Suprapubic skin (tissue), 4 donors: ENCODE measurements around the gene RBP2. TPM values are rescaled to one million over a fixed set of nuclear protein-coding genes. Genes with fewer than 3 reads are reported as not detected.
A peak's percentile ranks its signal among the peaks of the same experiment; 100 is the strongest.

ENCODE experiments used
- DNase-seq, 2 donors: peaks; one replicate each; pipeline ENCODE4 v3.0.0-alpha.2; 2019; ENCODE audit warnings: low spot score in 2 of 2
- H3K27ac ChIP-seq: fragments of 200-600 bp; sonication (generic); one replicate; pipeline ENCODE4 v1.5.1; 2019
- H3K27me3 ChIP-seq: fragments of 200-600 bp; sonication (generic); one replicate; pipeline ENCODE4 v1.5.1; 2019
- H3K36me3 ChIP-seq: fragments of 200-600 bp; sonication (generic); one replicate; pipeline ENCODE4 v1.5.1; 2019
- H3K4me1 ChIP-seq: fragments of 200-600 bp; sonication (generic); one replicate; pipeline ENCODE4 v1.5.1; 2019
- H3K4me3 ChIP-seq: fragments of 200-600 bp; sonication (generic); one replicate; pipeline ENCODE4 v1.5.1; 2019; ENCODE audit warnings: mild to moderate bottlenecking
- H3K9me3 ChIP-seq: fragments of 200-600 bp; sonication (generic); one replicate; pipeline ENCODE4 v1.5.1; 2019
- EP300 ChIP-seq: sonication (generic); formaldehyde crosslinking; IDR thresholded peaks from one replicate; pipeline ENCODE4 v1.6.1; 2017; ENCODE audit warnings: antibody characterized with exemption
- POLR2A ChIP-seq, 2 donors: fragments of 450-650 bp; IDR thresholded peaks; one replicate each; pipeline ENCODE4 v1.6.1; 2017; ENCODE audit warnings: antibody characterized with exemption in 2 of 2, mild to moderate bottlenecking in 2 of 2, moderate library complexity in 2 of 2
- POLR2AphosphoS5 ChIP-seq, 3 donors: sonication (generic); formaldehyde crosslinking; IDR thresholded peaks; one replicate each; pipeline ENCODE4 v1.6.1; 2017; ENCODE audit warnings: antibody characterized with exemption in 3 of 3
- WGBS: methylation state at CpG from one replicate; pipeline ENCODE4 v1.1.5; 2018; 5-methylcytosine and 5-hydroxymethylcytosine counted together
- total RNA-seq, 4 donors: library from RNA; depleted of rRNA; stranded (reverse); fragments of >200 nt; gene quantifications; one replicate each; pipeline ENCODE4 v1.1.0, GENCODE V29; 2016
- TF ChIP-seq, protein P1 (sequence below), 2 donors: fragments of 200-600 bp in 1 of 2; fragments of 450-650 bp in 1 of 2; sonication (generic) in 1 of 2; IDR thresholded peaks; one replicate each; pipeline ENCODE4 v1.5.1; 2016 to 2019; ENCODE audit warnings: antibody characterized with exemption in 2 of 2, mild to moderate bottlenecking in 1 of 2, moderate library complexity in 1 of 2

RBP2 gene
- total RNA-seq, 4 donors from 2014 or later: not detected

- Histone ChIP-seq H3K27me3 (no peaks in the 10 kb centered on the region), H3K27ac (no peak overlapping the region), H3K4me3 (no peak overlapping the region), H3K36me3 (no peaks in the 10 kb centered on the region), H3K9me3 (no peaks in the 10 kb centered on the region), H3K4me1 (peaks cover 10% of the 10 kb centered on the region)
- no peak for TF ChIP-seq POLR2AphosphoS5 (IDR thresholded peaks at IDR 0.05)
- TF ChIP-seq, protein P1, sequence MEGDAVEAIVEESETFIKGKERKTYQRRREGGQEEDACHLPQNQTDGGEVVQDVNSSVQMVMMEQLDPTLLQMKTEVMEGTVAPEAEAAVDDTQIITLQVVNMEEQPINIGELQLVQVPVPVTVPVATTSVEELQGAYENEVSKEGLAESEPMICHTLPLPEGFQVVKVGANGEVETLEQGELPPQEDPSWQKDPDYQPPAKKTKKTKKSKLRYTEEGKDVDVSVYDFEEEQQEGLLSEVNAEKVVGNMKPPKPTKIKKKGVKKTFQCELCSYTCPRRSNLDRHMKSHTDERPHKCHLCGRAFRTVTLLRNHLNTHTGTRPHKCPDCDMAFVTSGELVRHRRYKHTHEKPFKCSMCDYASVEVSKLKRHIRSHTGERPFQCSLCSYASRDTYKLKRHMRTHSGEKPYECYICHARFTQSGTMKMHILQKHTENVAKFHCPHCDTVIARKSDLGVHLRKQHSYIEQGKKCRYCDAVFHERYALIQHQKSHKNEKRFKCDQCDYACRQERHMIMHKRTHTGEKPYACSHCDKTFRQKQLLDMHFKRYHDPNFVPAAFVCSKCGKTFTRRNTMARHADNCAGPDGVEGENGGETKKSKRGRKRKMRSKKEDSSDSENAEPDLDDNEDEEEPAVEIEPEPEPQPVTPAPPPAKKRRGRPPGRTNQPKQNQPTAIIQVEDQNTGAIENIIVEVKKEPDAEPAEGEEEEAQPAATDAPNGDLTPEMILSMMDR (IDR thresholded peaks at IDR 0.05): no peak
- no peak for TF ChIP-seq POLR2A (IDR thresholded peaks at IDR 0.05)
- TF ChIP-seq EP300: no peak
- no peak for DNase-seq
Observed at GRCh38 chr3:139481116-139481515, 4.8 kb upstream of the RBP2 start.

DNA sequence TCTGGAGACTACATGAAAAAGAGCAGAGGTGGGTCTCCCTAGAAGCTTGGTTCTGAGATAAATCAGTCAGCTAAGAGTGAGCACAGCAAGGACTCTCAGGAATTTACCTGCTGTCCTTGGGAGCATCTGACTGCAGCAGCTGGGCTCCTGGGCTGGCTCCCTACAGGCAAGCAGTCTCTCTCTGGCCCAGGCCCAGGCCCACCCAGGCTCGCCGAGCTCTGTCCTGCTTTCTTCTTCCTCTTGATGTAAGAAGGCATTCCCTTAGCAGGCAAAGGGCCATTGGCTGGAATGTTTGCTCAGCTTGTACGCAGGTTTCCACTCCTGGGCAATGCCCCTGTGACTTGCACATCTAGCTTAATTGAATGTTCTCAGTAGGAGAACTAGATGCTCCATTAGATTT lies 4.3 kb upstream of the RBP2 start:
- no peak for DNase-seq
- Histone ChIP-seq H3K27ac (no peak overlapping the region), H3K4me3 (no peak overlapping the region), H3K36me3 (no peaks in the 10 kb centered on the region), H3K27me3 (no peaks in the 10 kb centered on the region), H3K4me1 (peaks cover 10% of the 10 kb centered on the region), H3K9me3 (no peaks in the 10 kb centered on the region)
- TF ChIP-seq POLR2A (IDR thresholded peaks at IDR 0.05): no peak
- no peak for TF ChIP-seq EP300
- TF ChIP-seq, protein P1 (IDR thresholded peaks at IDR 0.05): no peak
- TF ChIP-seq POLR2AphosphoS5 (IDR thresholded peaks at IDR 0.05): no peak
- 100% methylated on average over 3 of the region's 3 CpGs for WGBS

GRCh38 chr3:139477710-139478640 lies 1.7 kb upstream of the RBP2 start:
- H3K9me3 ChIP-seq: no peaks in the 10 kb centered on the region
- H3K4me3 ChIP-seq: no peak overlapping the region
- TF ChIP-seq, protein P1 (IDR thresholded peaks at IDR 0.05): no peak
- TF ChIP-seq POLR2AphosphoS5 (IDR thresholded peaks at IDR 0.05): no peak
- no peak for TF ChIP-seq POLR2A (IDR thresholded peaks at IDR 0.05)
- no peak for TF ChIP-seq EP300
- 28% methylated on average over 3 of the region's 3 CpGs for WGBS
- DNase-seq: no peak
- peak overlapping the region; percentile 79 for H3K27ac ChIP-seq
- no peaks in the 10 kb centered on the region for H3K27me3 ChIP-seq
- peaks cover 10% of the 10 kb centered on the region for H3K4me1 ChIP-seq
- no peaks in the 10 kb centered on the region for H3K36me3 ChIP-seq

DNA sequence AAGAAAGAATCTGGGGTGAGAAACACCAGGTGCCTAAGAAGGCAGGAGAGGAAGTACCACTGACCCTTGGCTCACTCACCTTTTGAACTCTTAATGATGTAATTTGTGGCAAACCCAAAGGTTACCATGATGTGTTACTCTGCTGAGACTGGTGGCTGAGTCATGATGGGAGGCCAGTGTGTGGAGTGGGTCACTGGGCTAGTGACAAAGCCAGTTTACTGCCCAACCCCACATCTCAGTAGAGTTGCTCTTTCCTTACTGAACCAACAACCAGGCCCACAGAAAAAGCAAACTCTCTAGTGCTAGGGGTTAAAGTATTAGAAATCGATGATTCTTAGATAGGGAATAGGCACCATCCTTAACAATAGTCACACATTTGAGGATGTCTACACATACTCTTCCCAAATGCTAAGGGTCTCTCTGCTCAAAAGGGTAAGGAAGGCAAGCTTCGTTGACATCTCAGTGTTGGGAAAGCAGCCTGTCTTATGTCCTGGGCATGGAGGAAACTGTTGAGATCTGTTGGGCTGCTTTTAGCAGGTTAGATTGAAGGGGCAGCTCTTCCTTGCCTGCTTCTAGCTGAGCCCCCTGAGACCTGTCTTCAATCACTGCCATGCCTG lies 3.1 kb downstream of the RBP2 start:
- TF ChIP-seq POLR2AphosphoS5 (IDR thresholded peaks at IDR 0.05): no peak
- TF ChIP-seq, protein P1 (IDR thresholded peaks at IDR 0.05): no peak
- peaks cover 10% of the 10 kb centered on the region for H3K4me1 ChIP-seq
- WGBS: 93% methylated on average over 2 of the region's 2 CpGs
- H3K27ac ChIP-seq: no peak overlapping the region
- DNase-seq: no peak
- no peak overlapping the region for H3K4me3 ChIP-seq
- no peaks in the 10 kb centered on the region for H3K27me3 ChIP-seq
- no peaks in the 10 kb centered on the region for H3K36me3 ChIP-seq
- no peaks in the 10 kb centered on the region for H3K9me3 ChIP-seq

DNA sequence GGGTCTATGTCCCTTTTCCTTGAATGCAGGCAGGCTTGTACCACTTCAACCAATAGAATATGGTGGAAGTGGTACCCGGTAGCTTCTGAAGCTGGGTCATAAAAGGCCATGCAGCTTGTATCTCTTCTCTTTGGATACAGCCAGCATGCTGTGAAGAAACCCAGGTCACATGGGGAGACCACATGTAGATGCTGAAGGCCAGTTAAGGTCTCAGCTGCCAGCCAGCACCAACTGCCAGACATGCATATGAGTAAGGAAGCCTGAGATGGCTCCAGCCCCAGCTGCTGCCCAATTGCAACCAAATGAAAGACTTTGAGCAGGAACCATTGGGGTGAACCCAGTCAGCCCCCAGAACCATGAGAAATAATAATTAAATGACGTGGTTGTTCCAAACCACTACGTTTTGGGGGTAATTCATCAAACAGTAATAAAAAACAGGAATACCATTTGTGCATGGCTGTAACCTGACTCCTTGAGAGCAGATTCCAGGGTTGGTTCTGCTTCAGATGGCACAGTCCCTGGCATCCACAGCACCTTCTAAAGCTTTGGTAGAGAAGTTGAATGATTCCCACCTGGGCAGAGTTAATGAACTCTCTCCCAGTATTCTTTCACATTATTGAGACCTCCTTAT lies 3.8 kb downstream of the RBP2 start:
- 67% methylated on average over 3 of the region's 3 CpGs for WGBS
- no peak for DNase-seq
- H3K27ac ChIP-seq: no peak overlapping the region

More for the DNA sequence above, 3.8 kb downstream of the RBP2 start:
- H3K4me3 ChIP-seq: no peak overlapping the region
- H3K36me3 ChIP-seq: no peaks in the 10 kb centered on the region
- H3K9me3 ChIP-seq: no peaks in the 10 kb centered on the region
- H3K27me3 ChIP-seq: no peaks in the 10 kb centered on the region
- peaks cover 5% of the 10 kb centered on the region for H3K4me1 ChIP-seq
- TF ChIP-seq POLR2AphosphoS5 (IDR thresholded peaks at IDR 0.05): no peak
- no peak for TF ChIP-seq POLR2A (IDR thresholded peaks at IDR 0.05)
- TF ChIP-seq, protein P1 (IDR thresholded peaks at IDR 0.05): no peak
- no peak for TF ChIP-seq EP300
